Heart left ventricle (tissue), 13 donors: ENCODE data around the gene IWS1.

ENCODE experiments used
- POLR2A ChIP-seq, 2 donors: fragments of 450-650 bp; IDR thresholded peaks; one replicate each; pipeline ENCODE4 v1.6.1; 2017; ENCODE audit warnings: antibody characterized with exemption in 2 of 2, mild to moderate bottlenecking in 2 of 2, moderate library complexity in 2 of 2
- TF ChIP-seq, protein P1 (sequence below), 12 donors: fragments of 200-600 bp; sonication (generic) in 4 of 12; IDR thresholded peaks; one replicate each; pipeline versions ENCODE4 v1.5.0 to v1.8.0; 2018 to 2022; ENCODE audit warnings: antibody characterized with exemption in 12 of 12, mild to moderate bottlenecking in 5 of 12
- donor health status: ischemic (EF 13 %, LVEDD 7.1; RV severe dilation, severe dysfunction).
- donor health status: DM: no; HTN: yes; CAD: no.
- donor health status: DM: no; HTN: no; CAD: no.
- donor health status: ischemic (EF 25% LVEDD 6.9; RV normal size, moderate dysfunction).
- donor health status: ischemic (EF 25% LVEDD 5.7; RV mildly dilated, moderate dysfunction).
- donor health status: ischemic (EF 35%, LVEDD 5.7; RV mildly dilated, moderate dysfunction).
- donor health status: nonischemic (EF 11% LVEDD 7.7; RV severe dilation, severe dysfunction).
- donor health status: DM: yes; HTN: yes; CAD: no.
- donor health status: PGD.
- donor health status: ischemic (EF 29% LVEDD 5.4; RV normal size, mild dysfunction).
- donor health status: nonischemic (EF 23%, LVEDD 6.1; RV moderate dilation, normal function).

DNA sequence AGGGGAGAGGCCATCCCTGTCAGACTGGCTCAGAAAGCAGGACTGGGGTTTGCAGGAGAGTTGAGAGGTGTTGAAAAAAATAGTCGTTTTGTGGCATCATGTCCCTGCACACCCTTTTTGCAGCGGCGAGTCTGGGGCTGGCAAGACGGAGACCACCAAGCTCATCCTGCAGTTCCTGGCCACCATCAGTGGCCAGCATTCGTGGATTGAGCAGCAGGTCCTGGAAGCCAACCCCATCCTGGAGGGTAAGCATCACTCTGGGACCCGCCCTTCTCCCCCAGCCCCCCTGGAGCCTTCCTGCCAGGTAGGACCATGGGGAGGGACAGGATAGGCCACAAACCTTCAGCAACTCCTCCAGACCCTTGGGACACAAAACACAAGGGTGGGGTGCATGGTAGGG is 43.4 kb upstream of the IWS1 start:
- TF ChIP-seq, protein P1, sequence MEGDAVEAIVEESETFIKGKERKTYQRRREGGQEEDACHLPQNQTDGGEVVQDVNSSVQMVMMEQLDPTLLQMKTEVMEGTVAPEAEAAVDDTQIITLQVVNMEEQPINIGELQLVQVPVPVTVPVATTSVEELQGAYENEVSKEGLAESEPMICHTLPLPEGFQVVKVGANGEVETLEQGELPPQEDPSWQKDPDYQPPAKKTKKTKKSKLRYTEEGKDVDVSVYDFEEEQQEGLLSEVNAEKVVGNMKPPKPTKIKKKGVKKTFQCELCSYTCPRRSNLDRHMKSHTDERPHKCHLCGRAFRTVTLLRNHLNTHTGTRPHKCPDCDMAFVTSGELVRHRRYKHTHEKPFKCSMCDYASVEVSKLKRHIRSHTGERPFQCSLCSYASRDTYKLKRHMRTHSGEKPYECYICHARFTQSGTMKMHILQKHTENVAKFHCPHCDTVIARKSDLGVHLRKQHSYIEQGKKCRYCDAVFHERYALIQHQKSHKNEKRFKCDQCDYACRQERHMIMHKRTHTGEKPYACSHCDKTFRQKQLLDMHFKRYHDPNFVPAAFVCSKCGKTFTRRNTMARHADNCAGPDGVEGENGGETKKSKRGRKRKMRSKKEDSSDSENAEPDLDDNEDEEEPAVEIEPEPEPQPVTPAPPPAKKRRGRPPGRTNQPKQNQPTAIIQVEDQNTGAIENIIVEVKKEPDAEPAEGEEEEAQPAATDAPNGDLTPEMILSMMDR (IDR thresholded peaks at IDR 0.05), result no peak
- no peak for TF ChIP-seq POLR2A (IDR thresholded peaks at IDR 0.05)
